Measurements from ENCODE around the gene PLA2G4B.
A peak's percentile ranks its signal among the peaks of the same experiment; 100 is the strongest.

PLA2G4B gene

DNA sequence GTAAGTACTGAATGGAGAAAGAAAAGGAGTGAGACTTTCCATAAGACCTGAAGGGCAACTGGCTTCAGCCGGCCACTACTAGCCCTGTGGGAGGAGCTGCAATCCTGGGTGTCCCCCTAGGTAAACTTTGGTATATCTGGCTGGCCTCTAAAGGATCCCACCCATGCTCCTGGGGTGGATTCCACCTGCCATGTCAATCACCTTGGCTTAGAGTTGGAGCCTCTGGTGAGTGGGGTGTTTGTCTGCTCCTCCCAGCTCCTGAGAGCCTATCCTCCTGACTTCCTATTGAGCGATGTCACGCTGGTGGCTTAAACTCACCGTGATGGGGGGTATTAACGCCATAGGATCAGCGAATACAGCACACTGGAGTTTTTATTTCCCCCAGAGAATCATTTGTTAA is 52.6 kb downstream of the PLA2G4B start:
- no peak for DNase-seq

- DNase-seq: no peak
Observed at GRCh38 chr15:41891946-41892345, 53.3 kb downstream of the PLA2G4B start.

DNA sequence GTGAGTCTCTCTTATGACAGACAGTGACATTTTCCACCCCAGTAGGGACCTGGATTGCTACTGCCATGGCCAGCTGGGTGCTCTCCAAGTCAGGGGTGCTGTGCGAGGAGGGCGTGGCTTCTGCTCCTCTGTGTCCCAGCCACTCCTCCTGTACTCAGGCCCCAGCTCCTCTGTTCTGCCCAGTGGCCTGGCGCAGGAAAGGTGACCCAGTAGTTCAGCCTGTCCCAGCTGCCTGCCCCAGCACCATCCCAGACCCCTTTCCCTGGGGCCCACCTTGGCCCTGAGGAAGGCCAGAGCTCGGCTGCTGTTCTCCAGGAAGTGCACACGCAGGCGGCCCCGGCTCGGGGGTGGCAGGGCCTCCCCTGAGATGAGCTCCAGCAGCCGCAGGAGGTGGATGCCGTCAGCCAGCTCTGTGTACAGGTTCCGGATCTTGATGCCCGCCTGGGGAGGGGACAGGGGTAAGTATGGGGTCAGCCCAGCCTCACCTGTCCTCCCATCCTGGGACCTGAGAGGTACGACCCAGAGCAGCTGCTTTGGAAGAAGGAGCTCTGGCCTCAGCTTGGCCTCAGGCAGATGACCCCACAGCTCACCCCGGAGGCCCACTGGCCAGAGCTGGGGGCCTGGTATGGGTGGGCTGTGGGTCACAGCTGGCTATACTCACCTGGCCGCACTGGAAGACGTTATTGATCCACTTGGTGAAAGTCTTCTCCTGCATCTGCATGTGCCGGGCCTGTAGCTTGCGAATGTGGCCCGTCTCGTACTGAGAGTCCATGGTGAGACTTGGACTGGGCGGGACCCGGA is 54.2 kb downstream of the PLA2G4B start:
- peak in 1 of 2 experiments; percentile 55 for DNase-seq

- DNase-seq: no peak
Observed at GRCh38 chr15:41893422-41894250, 55.0 kb downstream of the PLA2G4B start, which contains the start of gene SPTBN5. SPTBN5 (minus strand) TSS chr15:41894053; CDS start chr15:41893497, 556 bp downstream.

GRCh38 chr15:41894251-41894790 is 55.7 kb downstream of the PLA2G4B start:
- no peak for DNase-seq

GRCh38 chr15:41894791-41895463 is 56.3 kb downstream of the PLA2G4B start:
- DNase-seq: peak; percentile 76 to 82

DNA sequence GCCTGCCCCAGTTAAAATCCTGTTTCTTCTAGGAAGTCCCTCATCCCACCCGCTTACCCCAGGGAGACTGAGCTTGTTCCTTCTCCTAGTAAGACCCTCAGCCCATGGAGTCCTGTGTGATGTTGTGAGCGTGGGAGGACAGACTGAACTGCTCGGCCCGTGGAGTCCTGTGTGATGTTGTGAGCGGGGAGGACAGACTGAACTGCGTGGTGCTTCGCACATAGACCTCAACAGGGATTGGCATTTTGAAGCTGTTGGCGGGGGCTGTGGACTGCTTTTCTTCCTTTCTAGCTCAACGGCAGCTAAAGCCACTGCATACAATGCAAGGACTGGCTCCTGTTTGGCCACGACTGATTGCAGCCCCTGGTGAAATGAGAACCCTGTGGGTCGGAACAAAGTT is 56.8 kb downstream of the PLA2G4B start:
- DNase-seq: no peak

GRCh38 chr15:41895957-41896356 is 57.3 kb downstream of the PLA2G4B start:
- no peak for DNase-seq

GRCh38 chr15:41896566-41896965 is 57.9 kb downstream of the PLA2G4B start:
- DNase-seq: no peak

GRCh38 chr15:41897363-41897799 is 58.7 kb downstream of the PLA2G4B start:
- DNase-seq: no peak
